ENCODE data around the gene C11orf97. TPM values are rescaled to one million over a fixed set of nuclear protein-coding genes. Genes with fewer than 3 reads are reported as not detected.
A peak's percentile ranks its signal among the peaks of the same experiment; 100 is the strongest.

The C11orf97 gene
- total RNA-seq, 1 donor from 2014 or later: not detected

GRCh38 chr11:94515398-94515797 is 3.1 kb downstream of the C11orf97 start:
- H3K27ac Mint-ChIP-seq (ENCODE audit: unreplicated experiment): no peak overlapping the region
- peaks cover 2% of the 10 kb centered on the region for H3K4me1 Mint-ChIP-seq (ENCODE audit: unreplicated experiment)
- H3K36me3 Mint-ChIP-seq (ENCODE audit: low read depth, unreplicated experiment): no peaks in the 10 kb centered on the region
- H3K4me3 Mint-ChIP-seq (ENCODE audit: unreplicated experiment): no peak overlapping the region
- DNase-seq (ENCODE audit: low spot score): no peak
- H3K27me3 Mint-ChIP-seq (ENCODE audit: unreplicated experiment): peaks cover 3% of the 10 kb centered on the region
- no peaks in the 10 kb centered on the region for H3K9me3 Mint-ChIP-seq (ENCODE audit: unreplicated experiment)
- no peak for TF ChIP-seq CTCF (IDR thresholded peaks at IDR 0.05; ENCODE audit: unreplicated experiment)

GRCh38 chr11:94516725-94517124 is 4.5 kb downstream of the C11orf97 start:
- H3K27ac Mint-ChIP-seq (ENCODE audit: unreplicated experiment): no peak overlapping the region
- TF ChIP-seq CTCF (IDR thresholded peaks at IDR 0.05; ENCODE audit: unreplicated experiment): no peak
- DNase-seq (ENCODE audit: low spot score): no peak
- H3K27me3 Mint-ChIP-seq (ENCODE audit: unreplicated experiment): peaks cover 3% of the 10 kb centered on the region
- peaks cover 2% of the 10 kb centered on the region for H3K4me1 Mint-ChIP-seq (ENCODE audit: unreplicated experiment)
- H3K36me3 Mint-ChIP-seq (ENCODE audit: low read depth, unreplicated experiment): no peaks in the 10 kb centered on the region
- no peaks in the 10 kb centered on the region for H3K9me3 Mint-ChIP-seq (ENCODE audit: unreplicated experiment)
- no peak overlapping the region for H3K4me3 Mint-ChIP-seq (ENCODE audit: unreplicated experiment)

GRCh38 chr11:94518300-94518699 is 6.0 kb downstream of the C11orf97 start:
- DNase-seq (ENCODE audit: low spot score): no peak
- peaks cover 3% of the 10 kb centered on the region for H3K27me3 Mint-ChIP-seq (ENCODE audit: unreplicated experiment)
- H3K36me3 Mint-ChIP-seq (ENCODE audit: low read depth, unreplicated experiment): no peaks in the 10 kb centered on the region
- peaks cover 2% of the 10 kb centered on the region for H3K4me1 Mint-ChIP-seq (ENCODE audit: unreplicated experiment)
- H3K9me3 Mint-ChIP-seq (ENCODE audit: unreplicated experiment): no peaks in the 10 kb centered on the region
- TF ChIP-seq CTCF (IDR thresholded peaks at IDR 0.05; ENCODE audit: unreplicated experiment): no peak
- no peak overlapping the region for H3K27ac Mint-ChIP-seq (ENCODE audit: unreplicated experiment)
- H3K4me3 Mint-ChIP-seq (ENCODE audit: unreplicated experiment): no peak overlapping the region

- Mint-ChIP-seq H3K27me3 (ENCODE audit: unreplicated experiment) (peaks cover 3% of the 10 kb centered on the region), H3K9me3 (ENCODE audit: unreplicated experiment) (no peaks in the 10 kb centered on the region), H3K36me3 (ENCODE audit: low read depth, unreplicated experiment) (no peaks in the 10 kb centered on the region), H3K4me1 (ENCODE audit: unreplicated experiment) (peaks cover 2% of the 10 kb centered on the region), H3K27ac (ENCODE audit: unreplicated experiment) (no peak overlapping the region), H3K4me3 (ENCODE audit: unreplicated experiment) (no peak overlapping the region)
- peak; percentile 77 for TF ChIP-seq CTCF (IDR thresholded peaks at IDR 0.05; ENCODE audit: unreplicated experiment)
- no peak for DNase-seq (ENCODE audit: low spot score)
These were observed 7.3 kb downstream of the C11orf97 start for GRCh38 chr11:94519478-94520084.

- Mint-ChIP-seq H3K9me3 (ENCODE audit: unreplicated experiment) (no peaks in the 10 kb centered on the region), H3K4me1 (ENCODE audit: unreplicated experiment) (no peaks in the 10 kb centered on the region), H3K27ac (ENCODE audit: unreplicated experiment) (no peak overlapping the region), H3K36me3 (ENCODE audit: low read depth, unreplicated experiment) (no peaks in the 10 kb centered on the region), H3K27me3 (ENCODE audit: unreplicated experiment) (no peaks in the 10 kb centered on the region), H3K4me3 (ENCODE audit: unreplicated experiment) (no peak overlapping the region)
- TF ChIP-seq CTCF (IDR thresholded peaks at IDR 0.05; ENCODE audit: unreplicated experiment): peak; percentile 55
- no peak for DNase-seq (ENCODE audit: low spot score)
These were observed 9.4 kb downstream of the C11orf97 start for GRCh38 chr11:94521684-94522083.
